HCT116 (cell line): Measurements from ENCODE around the gene MEG3.

Experiments used
- EZH2phosphoT487 ChIP-seq: fragments of 200-600 bp; IDR thresholded peaks from 2 replicates; pipeline ENCODE4 v1.6.1; 2018; ENCODE audit warnings: antibody characterized with exemption, borderline replicate concordance
- TF ChIP-seq, protein P1 (sequence below), 3 experiments: fragments of 200-600 bp in 1 of 3; sonication (generic) in 1 of 3; IDR thresholded peaks in 2 of 3; conservative IDR thresholded peaks in 1 of 3; 2 replicates each; pipeline ENCODE4 v1.5.1; 2012 to 2017; ENCODE audit warnings: low read depth in 2 of 3, low read length in 2 of 3, antibody characterized with exemption in 1 of 3, borderline replicate concordance in 1 of 3, control low read depth in 1 of 3, mild to moderate bottlenecking in 1 of 3, mixed read lengths in 1 of 3, mixed run types in 1 of 3, moderate library complexity in 1 of 3; ENCODE audit not compliant: insufficient read depth in 1 of 3

DNA sequence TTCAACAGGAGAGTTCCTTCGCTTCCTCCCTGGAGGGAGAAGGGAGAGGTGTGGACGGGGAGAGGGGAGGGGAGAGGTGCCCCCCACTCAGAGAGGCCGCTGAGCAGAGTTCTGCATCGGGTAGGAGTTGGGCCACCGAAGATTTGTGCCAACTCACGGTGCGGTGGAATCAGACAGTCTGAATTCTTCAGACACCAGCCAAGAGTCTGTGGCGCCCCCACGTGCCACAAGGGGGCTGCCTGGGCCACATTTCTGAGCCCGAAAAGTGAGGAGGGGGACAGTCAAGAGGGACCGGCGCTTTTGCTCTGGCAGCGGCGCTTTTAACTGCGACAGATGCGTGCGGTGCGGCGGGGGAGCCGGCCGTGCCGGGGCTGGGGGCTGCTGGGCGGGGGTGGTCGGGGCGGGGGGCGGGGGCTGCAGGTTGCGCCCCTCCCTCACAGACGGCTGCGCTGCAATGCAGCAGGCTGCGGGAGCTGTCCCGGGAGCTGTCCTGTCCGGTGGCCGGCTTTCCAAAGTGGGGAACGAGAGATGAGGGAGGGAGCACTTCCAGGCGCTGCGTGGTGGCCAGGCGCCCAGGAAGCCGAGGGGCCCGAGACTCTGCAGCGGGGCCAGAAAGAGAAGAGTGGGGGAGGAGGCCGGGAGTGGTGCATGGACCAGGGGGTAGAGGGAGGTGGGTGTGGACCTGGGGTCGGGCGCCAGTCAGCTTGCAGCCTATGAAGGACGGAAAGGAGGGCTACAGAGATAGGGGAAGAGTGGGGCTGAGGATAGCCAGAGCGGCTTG, 78.6 kb downstream of the MEG3 start:
- TF ChIP-seq, protein P1, sequence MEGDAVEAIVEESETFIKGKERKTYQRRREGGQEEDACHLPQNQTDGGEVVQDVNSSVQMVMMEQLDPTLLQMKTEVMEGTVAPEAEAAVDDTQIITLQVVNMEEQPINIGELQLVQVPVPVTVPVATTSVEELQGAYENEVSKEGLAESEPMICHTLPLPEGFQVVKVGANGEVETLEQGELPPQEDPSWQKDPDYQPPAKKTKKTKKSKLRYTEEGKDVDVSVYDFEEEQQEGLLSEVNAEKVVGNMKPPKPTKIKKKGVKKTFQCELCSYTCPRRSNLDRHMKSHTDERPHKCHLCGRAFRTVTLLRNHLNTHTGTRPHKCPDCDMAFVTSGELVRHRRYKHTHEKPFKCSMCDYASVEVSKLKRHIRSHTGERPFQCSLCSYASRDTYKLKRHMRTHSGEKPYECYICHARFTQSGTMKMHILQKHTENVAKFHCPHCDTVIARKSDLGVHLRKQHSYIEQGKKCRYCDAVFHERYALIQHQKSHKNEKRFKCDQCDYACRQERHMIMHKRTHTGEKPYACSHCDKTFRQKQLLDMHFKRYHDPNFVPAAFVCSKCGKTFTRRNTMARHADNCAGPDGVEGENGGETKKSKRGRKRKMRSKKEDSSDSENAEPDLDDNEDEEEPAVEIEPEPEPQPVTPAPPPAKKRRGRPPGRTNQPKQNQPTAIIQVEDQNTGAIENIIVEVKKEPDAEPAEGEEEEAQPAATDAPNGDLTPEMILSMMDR (IDR thresholded peaks at IDR 0.05 in 2 of 3, conservative IDR thresholded peaks at IDR 0.05 in 1 of 3; ENCODE audit: borderline replicate concordance in 1 of 3, insufficient read depth in 1 of 3, low read depth in 2 of 3, low read length in 2 of 3) = peak; percentile 38 to 49 (median 43); a peak in 5 of 6 replicates
- TF ChIP-seq EZH2phosphoT487 = no peak
